ENCODE data around the gene CEACAM18. TPM values are rescaled to one million over a fixed set of nuclear protein-coding genes. Genes with fewer than 3 reads are reported as not detected.

CEACAM18 gene
- total and polyA plus RNA-seq, 12 donors = not detected

Other genes starting within 250 kb of the CEACAM18 start
- not detected for gene SIGLECL1, start 227.5 kb upstream of the CEACAM18 start, total RNA-seq
- not detected for gene SIGLECL1, start 227.5 kb upstream of the CEACAM18 start, polyA plus RNA-seq
- gene IGLON5, start 166.9 kb upstream of the CEACAM18 start, total RNA-seq = under 1 TPM in 1 of 10 donors, not detected in 9; 0.19 TPM
- gene IGLON5, start 166.9 kb upstream of the CEACAM18 start, polyA plus RNA-seq = under 1 TPM in 1 of 2 donors, not detected in 1; 0.14 TPM
- 1 to 10 TPM in 1 of 10 donors, under 1 TPM in 9; 0.33 to 1.3 (median 0.45) TPM for gene VSIG10L, start 136.4 kb upstream of the CEACAM18 start, total RNA-seq
- gene VSIG10L, start 136.4 kb upstream of the CEACAM18 start, polyA plus RNA-seq = 1 to 10 TPM; 1.6 TPM
- gene ETFB, start 112.2 kb upstream of the CEACAM18 start, total RNA-seq = 100 to 1,000 TPM; 220 to 444 (median 318) TPM
- gene ETFB, start 112.2 kb upstream of the CEACAM18 start, polyA plus RNA-seq = 100 to 1,000 TPM; 396 to 542 TPM
- gene CLDND2, start 109.5 kb upstream of the CEACAM18 start, total RNA-seq = 1 to 10 TPM in 9 of 10 donors, not detected in 1; 1.4 to 2.2 (median 1.6) TPM
- 1 to 10 TPM in 1 of 2 donors, not detected in 1; 1.2 TPM for gene CLDND2, start 109.5 kb upstream of the CEACAM18 start, polyA plus RNA-seq
- gene NKG7, start 105.9 kb upstream of the CEACAM18 start, total RNA-seq = 10 to 100 TPM in 1 of 10 donors, 1 to 10 TPM in 6, under 1 TPM in 3; 0.47 to 23.1 (median 2.2) TPM
- gene NKG7, start 105.9 kb upstream of the CEACAM18 start, polyA plus RNA-seq = 1 to 10 TPM; 2.0 to 3.1 TPM
- not detected for gene LIM2, start 90.6 kb upstream of the CEACAM18 start, total RNA-seq
- gene LIM2, start 90.6 kb upstream of the CEACAM18 start, polyA plus RNA-seq = not detected
- not detected for gene C19orf84, start 87.9 kb upstream of the CEACAM18 start, total RNA-seq
- not detected for gene C19orf84, start 87.9 kb upstream of the CEACAM18 start, polyA plus RNA-seq
- gene SIGLEC10, start 60.9 kb upstream of the CEACAM18 start, total RNA-seq = 1 to 10 TPM in 3 of 10 donors, under 1 TPM in 7; 0.17 to 4.2 (median 0.82) TPM
- gene SIGLEC10, start 60.9 kb upstream of the CEACAM18 start, polyA plus RNA-seq = 1 to 10 TPM in 1 of 2 donors, under 1 TPM in 1; 0.22 to 1.8 TPM
- gene SIGLEC8, start 20.1 kb upstream of the CEACAM18 start, total RNA-seq = under 1 TPM in 4 of 10 donors, not detected in 6; 0.13 to 0.95 (median 0.19) TPM
- gene SIGLEC8, start 20.1 kb upstream of the CEACAM18 start, polyA plus RNA-seq = not detected
- gene SIGLEC12, start 23.3 kb downstream of the CEACAM18 start, total RNA-seq = under 1 TPM in 1 of 10 donors, not detected in 9; 0.70 TPM
- gene SIGLEC12, start 23.3 kb downstream of the CEACAM18 start, polyA plus RNA-seq = under 1 TPM in 1 of 2 donors, not detected in 1; 0.10 TPM
- under 1 TPM in 7 of 10 donors, not detected in 3; 0.15 to 0.42 (median 0.21) TPM for gene SIGLEC6, start 53.1 kb downstream of the CEACAM18 start, total RNA-seq
- gene SIGLEC6, start 53.1 kb downstream of the CEACAM18 start, polyA plus RNA-seq = not detected
- 1 to 10 TPM; 4.5 to 9.6 (median 8.3) TPM for gene ZNF175, start 92.7 kb downstream of the CEACAM18 start, total RNA-seq
- gene ZNF175, start 92.7 kb downstream of the CEACAM18 start, polyA plus RNA-seq = 1 to 10 TPM; 1.6 to 3.4 TPM
- 1 to 10 TPM in 1 of 10 donors, under 1 TPM in 6, not detected in 3; 0.11 to 1.2 (median 0.41) TPM for gene SIGLEC5, start 151.9 kb downstream of the CEACAM18 start, total RNA-seq
- gene SIGLEC5, start 151.9 kb downstream of the CEACAM18 start, polyA plus RNA-seq = under 1 TPM in 1 of 2 donors, not detected in 1; 0.01 TPM
- 1 to 10 TPM in 6 of 10 donors, under 1 TPM in 3, not detected in 1; 0.57 to 9.6 (median 1.3) TPM for gene SIGLEC14, start 168.3 kb downstream of the CEACAM18 start, total RNA-seq
- under 1 TPM; 0.37 to 0.93 TPM for gene SIGLEC14, start 168.3 kb downstream of the CEACAM18 start, polyA plus RNA-seq
- gene SPACA6, start 214.8 kb downstream of the CEACAM18 start, total RNA-seq = 10 to 100 TPM in 6 of 10 donors, 1 to 10 TPM in 4; 6.4 to 16.1 (median 10.1) TPM
- gene SPACA6, start 214.8 kb downstream of the CEACAM18 start, polyA plus RNA-seq = 10 to 100 TPM in 1 of 2 donors, 1 to 10 TPM in 1; 8.6 to 45.1 TPM
- gene HAS1, start 245.5 kb downstream of the CEACAM18 start, total RNA-seq = 1 to 10 TPM in 1 of 10 donors, under 1 TPM in 8, not detected in 1; 0.17 to 1.3 (median 0.47) TPM
- under 1 TPM; 0.44 to 0.83 TPM for gene HAS1, start 245.5 kb downstream of the CEACAM18 start, polyA plus RNA-seq